GM12891 (cell line): ENCODE results near the gene TTC28.

Source experiments
- PAX5 ChIP-seq: IDR thresholded peaks from 2 replicates; pipeline ENCODE4 v1.6.1; 2011; ENCODE audit warnings: low read length, moderate library complexity, mild to moderate bottlenecking; ENCODE audit not compliant: insufficient read depth, severe bottlenecking
- POLR2A ChIP-seq: IDR thresholded peaks from 2 replicates; pipeline ENCODE4 v1.6.1; 2011; ENCODE audit warnings: low read depth, low read length, control low read depth
- POLR2AphosphoS5 ChIP-seq: IDR thresholded peaks from 2 replicates; pipeline ENCODE4 v1.6.1; 2011; ENCODE audit warnings: low read depth, low read length, control low read depth
- POU2F2 ChIP-seq: IDR thresholded peaks from 2 replicates; pipeline ENCODE4 v1.6.1; 2011; ENCODE audit warnings: low read depth, mild to moderate bottlenecking, control low read depth, low read length, moderate library complexity
- SPI1 ChIP-seq: IDR thresholded peaks from 2 replicates; pipeline ENCODE4 v1.6.1; 2011; ENCODE audit warnings: low read depth, low read length, control low read depth
- TAF1 ChIP-seq: IDR thresholded peaks from 2 replicates; pipeline ENCODE4 v1.6.1; 2011; ENCODE audit warnings: low read depth, low read length, control low read depth

- TF ChIP-seq POLR2AphosphoS5 (no peak), TAF1 (no peak), SPI1 (no peak), POLR2A (no peak), PAX5 (no peak), POU2F2 (no peak)
These were observed 471.6 kb downstream of the TTC28 start for GRCh38 chr22:28208036-28208435.
